GM12892 (cell line): ENCODE data around the gene C12orf50.
"Not testable (repeated sequence)": the region's sequence is repeated elsewhere in the genome, so short reads cannot be mapped to it uniquely, and the experiment has no call there.

ENCODE experiments used
- DNase-seq: peaks from one replicate; pipeline ENCODE4 v3.0.0; 2011; ENCODE audit not compliant: insufficient read length
- FAIRE-seq: peaks from 2 replicates; lab custom pipeline; 2011; peaks lifted over from hg19 to GRCh38; lab: Jason Lieb, UNC
- POLR2A ChIP-seq: IDR thresholded peaks from 2 replicates; pipeline ENCODE4 v1.6.1; 2011; ENCODE audit warnings: low read depth, low read length, control low read depth
- POLR2AphosphoS5 ChIP-seq: IDR thresholded peaks from 2 replicates; pipeline ENCODE4 v1.6.1; 2011; ENCODE audit warnings: low read depth, low read length, control low read depth
- TAF1 ChIP-seq: IDR thresholded peaks from 2 replicates; pipeline ENCODE4 v1.6.1; 2011; ENCODE audit warnings: low read depth, mild to moderate bottlenecking, control low read depth, low read length, borderline replicate concordance

Gene C12orf50

DNA sequence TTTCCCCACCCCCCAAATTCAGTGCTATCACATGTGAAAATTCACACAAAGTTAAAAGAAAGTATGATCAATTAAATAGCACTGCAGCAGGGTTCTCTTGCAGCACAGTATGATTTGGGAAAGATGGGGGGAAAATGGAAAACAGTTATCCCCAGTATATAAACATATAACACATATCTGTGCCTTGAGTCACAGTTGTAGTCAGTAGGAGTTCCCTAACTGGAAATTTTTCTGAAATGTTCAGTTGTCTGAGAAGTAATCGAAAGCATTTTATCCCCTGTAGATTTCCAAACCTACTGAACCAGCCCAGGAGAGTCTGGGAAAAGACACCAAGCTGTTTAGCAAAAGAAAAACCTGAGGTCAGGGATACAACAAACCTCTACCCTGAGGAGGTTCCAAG is 47.0 kb downstream of the C12orf50 start:
- TF ChIP-seq TAF1 (no peak), POLR2AphosphoS5 (no peak), POLR2A (no peak)
- FAIRE-seq, result no peak
- DNase-seq, result no peak

DNA sequence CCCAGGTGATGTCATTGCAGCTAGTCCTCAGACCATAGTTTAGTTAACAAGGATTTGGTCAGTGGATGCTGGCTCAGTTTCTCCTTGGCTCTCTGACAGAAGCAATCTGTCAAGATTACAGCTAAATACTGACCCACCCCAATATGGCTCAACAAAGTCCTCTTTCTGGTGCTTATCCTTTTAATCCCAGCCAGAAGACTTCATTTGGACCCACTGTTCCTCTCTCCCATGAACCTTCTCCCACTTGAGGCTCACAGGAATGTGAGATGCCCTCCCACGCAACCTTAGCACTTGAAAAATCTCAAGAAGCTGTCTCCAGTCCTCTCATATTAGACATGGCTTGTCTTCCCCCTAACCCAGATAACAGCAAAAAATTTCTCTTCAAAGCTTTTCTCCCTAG is 47.7 kb downstream of the C12orf50 start:
- DNase-seq (no peak), FAIRE-seq (no peak)
- TF ChIP-seq POLR2AphosphoS5 (no peak), POLR2A (no peak), TAF1 (no peak)

DNA sequence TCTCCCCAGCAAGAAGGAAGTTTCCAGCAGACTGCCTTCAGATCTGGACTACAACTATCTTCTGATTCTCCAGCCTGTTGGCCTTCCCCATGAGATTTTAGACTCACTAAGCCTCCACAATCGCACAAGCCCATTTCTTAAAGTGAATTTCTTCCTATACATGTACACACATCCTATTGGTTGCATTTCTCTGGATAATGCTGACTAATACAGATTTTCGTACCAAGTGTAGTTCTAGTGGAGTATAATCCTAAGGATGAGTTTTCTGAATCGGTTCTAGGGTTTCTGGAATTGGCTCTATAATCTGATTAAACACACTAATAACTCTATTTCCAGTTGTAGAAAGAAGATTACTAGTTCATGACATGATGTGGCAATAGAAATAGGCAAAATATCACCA is 53.3 kb downstream of the C12orf50 start:
- TF ChIP-seq POLR2AphosphoS5 (no peak), POLR2A (no peak), TAF1 (no peak)
- DNase-seq (no peak), FAIRE-seq (no peak)

DNA sequence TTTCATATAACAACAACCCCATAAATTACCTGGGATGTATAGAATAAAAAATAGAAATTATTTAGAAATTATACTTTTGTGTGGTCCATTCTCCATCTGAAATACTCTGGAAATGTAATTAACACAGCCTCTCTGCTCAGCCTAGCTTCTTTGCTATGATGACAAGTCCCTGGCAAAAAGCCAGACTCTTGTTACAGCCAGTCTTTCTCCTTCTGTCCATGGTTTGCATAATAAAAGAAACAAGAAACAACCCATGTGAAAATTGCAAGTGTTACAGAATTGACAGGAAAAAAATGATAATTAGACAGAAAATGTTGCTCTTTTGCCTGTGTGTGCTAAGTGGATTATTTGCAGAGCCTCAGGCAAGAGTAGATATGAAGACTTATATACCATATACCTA is 61.3 kb downstream of the C12orf50 start:
- FAIRE-seq, result no peak
- DNase-seq, result no peak
- TF ChIP-seq POLR2A, result no peak
- no peak for TF ChIP-seq POLR2AphosphoS5
- no peak for TF ChIP-seq TAF1

DNA sequence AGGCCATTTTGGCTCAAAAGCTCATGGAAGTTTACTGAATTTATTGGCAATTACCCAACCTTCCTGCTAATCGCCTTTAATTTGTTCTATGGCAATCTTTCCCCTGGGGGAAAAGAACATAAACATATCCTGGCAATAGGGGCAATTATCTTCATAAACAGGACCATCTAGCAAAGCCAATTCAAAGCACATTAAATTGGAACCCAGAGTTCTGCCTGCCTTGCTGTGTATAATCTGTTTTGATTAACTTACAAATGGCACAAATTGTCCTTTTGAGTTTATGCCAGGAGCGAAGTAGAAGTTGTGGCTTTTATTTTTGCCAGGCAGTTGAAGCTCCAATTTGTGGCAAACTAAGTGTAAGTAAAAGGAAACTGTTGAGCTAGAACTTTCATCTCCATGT is 68.6 kb downstream of the C12orf50 start:
- DNase-seq (no peak), FAIRE-seq (no peak)
- TF ChIP-seq POLR2A (no peak), POLR2AphosphoS5 (no peak), TAF1 (no peak)

DNA sequence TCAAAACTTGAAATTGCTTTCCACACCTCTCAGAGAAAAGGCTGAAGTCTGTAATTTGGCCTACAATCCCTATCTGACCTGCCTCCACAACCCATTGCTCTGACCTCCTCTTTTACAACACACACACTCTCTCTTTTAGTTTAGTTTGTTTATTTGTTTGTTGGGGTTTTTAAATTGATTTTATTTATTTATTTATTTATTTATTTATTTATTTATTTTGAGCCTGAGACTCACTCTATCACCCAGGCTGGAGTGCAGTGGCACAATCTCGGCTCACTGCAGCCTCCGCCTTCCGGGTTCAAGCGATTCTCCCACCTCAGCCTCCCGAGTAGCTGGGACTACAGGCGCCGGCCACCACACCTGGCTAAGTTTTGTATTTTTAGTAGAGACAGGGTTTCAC is 75.2 kb downstream of the C12orf50 start:
- DNase-seq, FAIRE-seq: not testable (repeated sequence)

DNA sequence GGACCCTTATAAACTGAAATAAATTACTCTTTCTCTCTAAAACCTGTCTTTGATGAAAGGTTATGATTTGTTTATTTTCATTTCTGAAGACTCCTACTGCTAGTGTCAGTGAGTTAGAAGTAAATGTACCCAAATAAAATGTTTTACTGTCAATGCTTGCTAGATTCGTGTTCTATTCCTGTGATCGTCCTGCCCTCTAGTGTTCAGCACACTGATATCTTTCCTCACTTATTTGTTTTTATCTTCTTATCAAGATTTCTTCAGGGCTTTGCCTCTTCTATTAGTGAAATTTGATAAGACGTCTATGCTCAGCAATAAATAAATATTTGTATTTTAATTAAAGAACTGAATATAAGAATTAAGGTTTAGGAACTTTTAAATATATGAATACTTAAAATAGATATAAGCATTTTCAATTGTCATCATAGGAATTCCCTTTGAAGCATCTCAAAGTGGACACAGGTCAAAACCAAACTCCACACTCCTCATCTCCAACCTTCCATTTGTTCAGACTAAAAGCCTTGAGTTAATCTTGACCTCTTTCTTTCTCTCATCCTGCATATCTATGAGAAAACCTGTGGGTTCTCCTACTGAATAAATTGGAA is 75.8 kb downstream of the C12orf50 start:
- TF ChIP-seq POLR2A (no peak), TAF1 (no peak), POLR2AphosphoS5 (no peak)
- no peak for FAIRE-seq

DNA sequence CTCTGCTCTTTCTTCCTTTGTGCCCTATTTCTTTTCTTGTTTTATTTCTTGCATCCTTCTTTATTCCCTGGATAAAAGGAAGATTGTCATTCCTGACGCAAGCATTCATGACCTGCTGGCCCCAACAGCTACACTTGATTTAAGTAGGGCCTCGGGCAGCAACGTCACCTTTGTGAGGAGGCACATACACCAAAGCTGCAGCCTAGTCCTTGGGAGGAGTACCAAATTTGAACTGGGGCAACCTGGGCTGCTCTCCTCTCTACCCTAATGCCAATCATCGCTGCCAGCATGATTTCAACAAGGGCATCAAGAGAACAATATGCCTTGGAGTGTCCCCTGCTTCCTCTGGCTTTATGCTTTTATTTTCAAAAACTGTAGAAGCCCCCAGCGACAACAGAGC is 76.4 kb downstream of the C12orf50 start:
- TF ChIP-seq POLR2A (no peak), POLR2AphosphoS5 (no peak), TAF1 (no peak)
- DNase-seq, result no peak
- no peak for FAIRE-seq

More for the DNA sequence above, 75.8 kb downstream of the C12orf50 start:
- no peak for DNase-seq

DNA sequence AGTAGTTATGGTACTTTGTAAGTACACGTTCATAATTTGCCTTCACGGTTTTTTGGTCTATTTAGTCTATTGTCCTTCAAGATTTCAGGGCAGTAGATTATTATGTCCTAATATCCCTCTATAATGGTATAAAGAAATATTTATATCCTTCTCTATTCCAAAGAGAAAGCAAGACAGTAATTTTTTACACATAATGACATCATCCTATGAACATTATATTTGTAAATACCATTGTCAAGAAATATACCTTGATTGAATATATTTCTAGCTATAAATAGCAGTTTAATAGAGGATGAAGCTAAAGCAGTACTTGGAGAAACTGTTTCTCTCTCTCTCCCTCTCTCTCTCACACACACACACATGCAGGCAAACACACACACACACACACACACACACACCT is 77.0 kb downstream of the C12orf50 start:
- FAIRE-seq, result no peak
- DNase-seq, result no peak
- TF ChIP-seq POLR2AphosphoS5 (no peak), TAF1 (no peak), POLR2A (no peak)

DNA sequence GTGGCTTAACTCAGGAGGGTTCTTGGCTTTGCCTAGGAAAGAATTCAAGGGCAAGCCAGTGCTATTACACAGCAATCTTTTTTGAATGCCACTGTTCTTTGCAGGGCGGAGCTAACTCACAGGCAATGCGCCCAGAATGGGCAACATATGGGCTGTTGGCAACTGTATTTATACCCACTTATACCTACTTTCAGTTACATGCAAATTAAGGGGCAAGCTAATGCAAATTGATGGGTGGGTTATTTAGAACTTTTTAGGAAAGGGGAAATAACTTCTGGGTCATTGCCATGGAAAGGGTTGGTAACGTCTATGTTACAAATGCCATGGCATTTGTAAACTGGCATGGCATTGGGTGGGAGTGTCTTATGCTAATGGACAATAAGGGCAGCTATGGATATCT is 85.4 kb downstream of the C12orf50 start:
- no peak for FAIRE-seq
- DNase-seq, result no peak
- no peak for TF ChIP-seq POLR2AphosphoS5
- no peak for TF ChIP-seq TAF1
- no peak for TF ChIP-seq POLR2A

DNA sequence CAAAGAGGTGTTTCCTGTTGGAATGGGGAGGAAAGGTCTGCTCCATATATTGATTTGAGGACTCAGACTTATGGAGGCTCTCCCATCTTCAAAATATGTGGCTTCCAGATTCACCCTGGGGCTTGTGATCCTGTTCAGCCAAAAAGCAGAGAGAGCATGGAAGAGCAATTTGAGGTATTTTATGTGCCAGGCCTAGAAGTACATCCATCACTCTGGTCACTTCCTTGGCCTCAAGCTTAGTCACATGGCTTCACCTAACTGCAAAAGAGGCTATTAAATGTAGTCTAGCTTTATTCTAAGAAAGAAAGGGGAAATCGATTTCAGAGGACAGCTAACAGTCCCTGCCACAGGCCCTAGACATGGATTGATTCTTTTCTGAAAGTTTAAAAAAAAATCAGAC is 86.2 kb downstream of the C12orf50 start:
- DNase-seq (no peak), FAIRE-seq (no peak)
- TF ChIP-seq POLR2A (no peak), TAF1 (no peak), POLR2AphosphoS5 (no peak)

DNA sequence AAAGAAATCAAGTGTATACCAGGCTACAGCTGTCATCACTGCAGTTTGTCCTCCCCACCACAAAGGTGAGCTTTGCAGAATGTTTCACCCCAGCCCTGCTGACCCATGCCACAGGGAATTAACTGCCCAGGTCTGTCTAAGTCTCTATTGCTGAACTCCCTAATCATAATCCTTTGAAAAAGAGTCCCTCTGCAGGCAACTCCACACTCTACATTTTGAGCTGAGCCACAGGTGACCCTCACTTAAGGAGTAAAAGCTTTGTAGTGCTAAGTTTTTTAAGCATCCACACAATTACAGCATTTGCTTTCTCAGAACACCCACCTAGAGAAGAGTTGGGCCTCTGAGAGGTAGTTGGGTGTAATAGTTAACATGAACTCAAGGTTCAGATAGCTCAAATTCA is 90.0 kb downstream of the C12orf50 start:
- FAIRE-seq (no peak), DNase-seq (no peak)
- TF ChIP-seq POLR2AphosphoS5 (no peak), POLR2A (no peak), TAF1 (no peak)
